Epithelial cell of proximal tubule (primary cell): ENCODE measurements around the gene L1CAM. TPM values are rescaled to one million over a fixed set of nuclear protein-coding genes. Genes with fewer than 3 reads are reported as not detected.
A peak's percentile ranks its signal among the peaks of the same experiment; 100 is the strongest.

Experiments used
- DNase-seq: peaks from one replicate; pipeline ENCODE4 v3.0.0-alpha.2; 2011; ENCODE audit warnings: low read depth
- H3K4me3 ChIP-seq: 2 replicates; pipeline ENCODE4 v1.5.1; 2011; ENCODE audit warnings: low read depth, mild to moderate bottlenecking, low read length
- total RNA-seq: library from RNA; depleted of rRNA; stranded (reverse); fragments of >200 nt; gene quantifications from 2 replicates; pipeline ENCODE4 v1.2.3, GENCODE V29; 2015
- TF ChIP-seq, protein P1 (sequence below): conservative IDR thresholded peaks from 2 replicates; pipeline ENCODE4 v1.5.1; 2012; ENCODE audit warnings: low read depth, mild to moderate bottlenecking, low read length

L1CAM gene
- total RNA-seq, 1 donor from 2014 or later = 62.1 TPM

DNA sequence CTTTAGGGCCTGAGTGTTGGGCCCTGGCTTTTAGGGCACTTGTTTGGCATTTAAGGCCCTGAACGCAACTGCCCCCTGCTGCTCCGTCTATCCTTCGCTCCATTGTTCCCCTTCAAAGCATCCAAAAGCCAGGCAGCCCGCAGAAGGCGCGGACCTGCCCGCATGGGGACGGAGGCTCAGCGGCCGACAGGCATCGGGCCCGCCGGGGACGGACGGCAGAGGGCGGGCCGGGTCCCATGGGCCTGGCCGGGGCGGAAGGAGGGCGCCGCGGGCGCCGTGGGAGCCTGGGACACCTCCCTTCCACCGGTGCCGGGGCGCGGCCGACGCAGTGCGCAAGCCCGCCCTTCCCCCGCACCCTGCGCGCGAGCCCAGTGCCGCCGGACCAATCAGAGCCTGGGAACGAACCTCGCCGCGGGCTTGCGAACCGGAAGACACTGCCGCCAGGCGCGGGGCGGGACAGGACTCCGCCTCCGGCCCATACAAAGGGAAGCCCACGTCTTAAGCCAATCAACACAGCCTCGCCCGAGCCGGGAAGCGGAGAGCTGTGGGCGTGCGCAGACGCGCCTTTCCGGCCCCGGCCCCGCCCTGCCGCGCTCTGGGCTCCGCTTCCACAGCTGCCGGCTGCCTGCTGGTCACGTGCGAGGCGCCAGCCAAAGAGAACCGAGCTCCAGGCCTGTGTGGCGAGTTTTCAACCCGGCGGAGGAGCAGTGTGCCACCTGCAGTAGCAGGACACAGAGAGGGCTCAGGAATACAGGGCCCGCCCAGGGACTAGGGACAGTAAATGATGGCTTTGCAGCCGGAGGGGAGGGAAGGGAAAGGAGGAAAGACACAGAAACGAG, 42.2 kb upstream of the L1CAM start:
- DNase-seq = peak; percentile 62
- TF ChIP-seq, protein P1, sequence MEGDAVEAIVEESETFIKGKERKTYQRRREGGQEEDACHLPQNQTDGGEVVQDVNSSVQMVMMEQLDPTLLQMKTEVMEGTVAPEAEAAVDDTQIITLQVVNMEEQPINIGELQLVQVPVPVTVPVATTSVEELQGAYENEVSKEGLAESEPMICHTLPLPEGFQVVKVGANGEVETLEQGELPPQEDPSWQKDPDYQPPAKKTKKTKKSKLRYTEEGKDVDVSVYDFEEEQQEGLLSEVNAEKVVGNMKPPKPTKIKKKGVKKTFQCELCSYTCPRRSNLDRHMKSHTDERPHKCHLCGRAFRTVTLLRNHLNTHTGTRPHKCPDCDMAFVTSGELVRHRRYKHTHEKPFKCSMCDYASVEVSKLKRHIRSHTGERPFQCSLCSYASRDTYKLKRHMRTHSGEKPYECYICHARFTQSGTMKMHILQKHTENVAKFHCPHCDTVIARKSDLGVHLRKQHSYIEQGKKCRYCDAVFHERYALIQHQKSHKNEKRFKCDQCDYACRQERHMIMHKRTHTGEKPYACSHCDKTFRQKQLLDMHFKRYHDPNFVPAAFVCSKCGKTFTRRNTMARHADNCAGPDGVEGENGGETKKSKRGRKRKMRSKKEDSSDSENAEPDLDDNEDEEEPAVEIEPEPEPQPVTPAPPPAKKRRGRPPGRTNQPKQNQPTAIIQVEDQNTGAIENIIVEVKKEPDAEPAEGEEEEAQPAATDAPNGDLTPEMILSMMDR = peak; percentile 21
- H3K4me3 ChIP-seq = peak overlapping the region; percentile 69

DNA sequence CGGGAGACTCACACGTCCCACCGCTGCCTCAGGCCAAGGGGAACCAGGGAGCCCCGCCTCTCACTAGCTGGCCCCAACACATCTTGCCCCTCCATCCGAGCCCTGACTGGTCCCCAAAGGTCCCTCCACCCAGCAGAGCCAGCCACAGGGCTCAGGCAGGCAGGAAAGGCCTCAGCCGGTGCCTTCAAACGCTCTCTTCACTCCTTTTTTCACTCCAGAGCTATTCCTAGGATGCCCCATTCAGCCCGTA, 41.6 kb upstream of the L1CAM start:
- no peak for DNase-seq
- peak overlapping the region; percentile 69 for H3K4me3 ChIP-seq
- TF ChIP-seq, protein P1 = no peak

DNA sequence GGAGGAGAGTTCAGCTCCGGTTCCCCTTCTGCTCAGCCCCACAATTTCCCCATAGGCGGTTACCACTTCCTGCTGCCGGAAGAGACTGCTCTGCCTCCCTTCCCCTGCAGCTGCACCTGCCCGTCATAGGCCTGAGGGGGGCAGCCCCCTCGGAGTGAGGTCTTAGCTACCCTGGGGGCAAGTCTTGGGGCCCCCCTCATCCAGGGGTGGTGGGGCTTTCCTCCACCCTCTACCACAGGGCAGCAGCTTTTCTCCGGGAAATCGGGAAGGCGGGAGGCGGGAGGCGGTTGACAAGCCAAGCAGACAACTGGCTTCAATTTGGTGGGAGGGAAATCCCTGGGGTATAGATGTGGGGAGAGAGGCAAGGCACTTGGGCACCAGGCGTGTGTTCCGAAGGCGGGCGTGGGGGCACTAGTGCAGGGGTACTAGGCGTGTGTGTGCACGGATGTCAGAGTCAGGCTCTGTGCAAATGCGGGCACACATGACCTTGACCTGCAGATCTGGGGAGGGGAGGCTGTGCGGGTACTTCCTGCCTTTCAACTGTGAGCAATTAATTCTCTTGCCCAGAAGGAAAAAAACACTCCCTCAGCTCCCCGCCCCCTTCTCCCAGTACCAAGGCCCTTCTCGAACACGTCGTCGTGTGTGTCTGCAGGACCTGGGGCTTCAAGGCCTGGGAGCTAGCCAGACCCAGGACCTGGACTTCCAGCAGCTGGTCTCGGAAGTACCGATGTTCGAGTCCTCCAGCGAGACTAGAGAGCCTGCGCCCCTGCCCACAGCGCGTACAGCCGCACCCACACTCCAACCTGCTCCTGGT, 41.1 kb upstream of the L1CAM start:
- peak overlapping the region; percentile 69 for H3K4me3 ChIP-seq
- TF ChIP-seq, protein P1 = no peak
- DNase-seq = no peak

GRCh38 chrX:153926552-153926857, 40.5 kb upstream of the L1CAM start:
- TF ChIP-seq, protein P1 = no peak
- no peak for DNase-seq
- H3K4me3 ChIP-seq = peak overlapping the region; percentile 69

DNA sequence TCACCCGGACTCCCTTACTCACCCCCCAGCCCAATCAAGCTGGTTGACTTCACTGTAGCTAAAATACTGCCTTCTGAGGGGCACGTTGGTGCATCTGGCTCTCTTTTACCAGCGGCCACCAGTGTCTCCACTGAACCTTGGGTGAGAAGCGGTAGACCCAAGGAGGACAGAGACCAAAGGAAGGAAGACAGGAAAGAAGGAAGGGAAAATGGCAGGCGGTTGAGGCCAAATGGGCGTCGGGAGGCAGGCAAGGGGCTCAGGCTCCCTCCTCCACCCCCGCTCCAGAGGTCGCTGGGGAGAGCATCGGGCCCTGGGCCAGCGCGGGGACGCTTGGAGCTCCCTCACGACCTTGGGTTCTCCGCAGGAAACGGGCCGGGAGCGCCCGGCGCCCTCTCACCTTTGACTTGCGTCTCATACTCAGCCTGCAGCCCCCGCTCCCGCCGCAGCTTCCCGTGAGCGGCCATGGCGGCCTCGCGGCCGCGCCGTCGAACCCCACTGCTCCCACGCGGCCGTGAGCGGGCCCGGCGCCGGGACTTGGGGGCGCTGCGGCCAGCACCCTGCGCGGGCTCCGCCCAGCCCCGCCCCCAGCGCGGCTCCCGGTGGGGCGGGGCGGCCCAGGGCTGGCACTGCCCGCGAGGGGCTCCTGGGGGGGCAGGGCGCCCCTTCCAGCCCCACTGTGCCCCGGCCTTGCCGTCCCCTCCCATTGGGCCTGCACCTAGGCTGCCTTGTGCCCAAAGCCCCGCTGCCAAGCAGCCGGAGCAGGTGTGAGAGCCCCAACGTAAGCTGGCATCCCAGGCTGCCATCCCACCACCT, 40.0 kb upstream of the L1CAM start, which contains the start of gene ARHGAP4:
TSS of gene ARHGAP4 (minus strand) at position 526 of the 813 bp plus-strand sequence. CDS start at position 464, 62 bp downstream.
- H3K4me3 ChIP-seq = peak within 1 kb of the TSS; percentile 69
- no peak for DNase-seq
- TF ChIP-seq, protein P1 = no peak

GRCh38 chrX:153925387-153925738, 39.4 kb upstream of the L1CAM start:
- TF ChIP-seq, protein P1 = no peak
- no peak for DNase-seq

More at GRCh38 chrX:153925387-153925738, 39.4 kb upstream of the L1CAM start:
- H3K4me3 ChIP-seq = peak overlapping the region; percentile 35
